Measurements from ENCODE around the gene ELN.
A peak's percentile ranks its signal among the peaks of the same experiment; 100 is the strongest.

Gene ELN

DNA sequence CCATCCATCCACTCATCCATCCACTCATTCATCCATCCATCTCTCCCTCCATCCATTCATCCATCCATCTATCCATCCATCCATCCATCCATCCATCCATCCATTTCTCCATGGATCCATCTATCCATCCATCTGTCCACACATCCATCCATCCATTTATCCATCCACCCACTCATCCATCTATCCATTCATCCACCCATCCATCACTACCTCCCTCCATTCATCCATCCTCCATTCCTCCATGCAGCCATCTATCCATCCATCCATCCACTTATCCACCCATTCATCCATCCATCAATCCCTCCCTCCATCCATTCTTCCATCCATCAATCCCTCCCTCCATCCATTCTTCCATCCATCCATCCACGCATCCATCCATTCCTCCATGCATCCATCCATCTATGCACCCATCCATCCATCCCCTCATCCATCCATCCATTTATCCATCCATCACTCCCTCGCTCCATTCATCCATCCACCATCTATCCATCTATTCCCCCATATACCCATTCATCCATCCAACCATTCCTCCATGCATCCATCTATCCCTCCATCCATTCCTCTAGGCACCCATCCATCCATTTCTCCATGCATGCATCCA lies 21.1 kb downstream of the ELN start:
- Histone ChIP-seq H3K27me3 (ENCODE audit: insufficient read depth, low read length, poor library complexity) (no peaks in the 10 kb centered on the region), H2BK5ac (ENCODE audit: low read length) (no peak overlapping the region), H2AK5ac (ENCODE audit: low read length) (no peak overlapping the region), H3K9ac (ENCODE audit: low read length) (no peak overlapping the region), H3K79me1 (ENCODE audit: low read length) (no peaks in the 10 kb centered on the region), H2BK15ac (replicated peaks; ENCODE audit: low read depth) (no peak overlapping the region), H4K8ac (ENCODE audit: low read depth, low read length) (no peak overlapping the region), H2BK120ac (ENCODE audit: low read depth, low read length) (no peak overlapping the region), H3K4me2 (ENCODE audit: low read length) (no peak overlapping the region), H3K4me1 (ENCODE audit: control insufficient read depth, low read depth, low read length) (no peaks in the 10 kb centered on the region), H3K79me2 (ENCODE audit: control insufficient read depth, insufficient read depth, low read length) (no peaks in the 10 kb centered on the region), H3K27ac (ENCODE audit: low read depth, low read length) (no peak overlapping the region), H3K56ac (ENCODE audit: low read length) (no peak overlapping the region), H3K36me3 (ENCODE audit: control insufficient read depth, insufficient read depth, low read length) (no peaks in the 10 kb centered on the region), H3K4ac (ENCODE audit: low read depth, low read length) (no peak overlapping the region), H3K18ac (ENCODE audit: low read length) (no peak overlapping the region), H3K4me3 (ENCODE audit: low read length) (no peak overlapping the region), H4K5ac (ENCODE audit: low read length) (no peak overlapping the region), H3K23ac (ENCODE audit: low read length) (no peak overlapping the region)
- no peak for DNase-seq
- 100% methylated on average over 2 of the region's 2 CpGs for WGBS (ENCODE audit: extremely low coverage, insufficient coverage, low lambda C conversion rate)

DNA sequence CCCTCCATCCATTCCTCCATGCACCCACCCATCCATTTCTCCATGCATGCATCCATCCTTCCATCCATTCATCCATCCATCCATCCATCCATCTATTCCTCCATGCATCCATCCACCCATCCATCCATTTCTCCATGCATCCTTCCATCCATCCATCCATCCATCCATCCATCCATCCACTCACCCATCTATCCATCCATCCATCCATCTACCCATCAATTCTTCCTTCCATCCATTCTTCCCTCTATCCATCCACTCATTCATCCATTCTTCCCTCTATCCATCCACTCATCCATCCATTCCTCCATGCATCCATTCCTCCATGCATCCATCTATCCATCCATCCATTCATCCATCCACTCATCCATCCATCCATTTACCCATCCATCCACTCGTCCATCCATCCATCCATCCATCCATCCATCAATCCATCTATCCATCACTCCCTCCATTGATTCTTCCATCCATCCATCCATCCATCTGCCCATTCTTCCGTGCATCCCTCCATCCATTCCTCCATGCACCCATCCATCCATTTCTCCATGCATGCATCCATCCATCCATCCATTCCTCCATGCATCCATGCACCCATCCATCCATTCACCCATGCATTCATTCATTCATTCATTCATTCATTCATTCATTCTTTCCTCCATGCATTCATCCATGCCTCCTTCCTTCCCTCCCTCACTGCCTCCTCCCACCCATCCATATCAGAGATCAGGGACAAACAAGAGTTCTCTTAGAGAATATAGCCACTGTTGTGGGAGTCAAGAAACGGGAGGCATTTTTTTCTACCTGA lies 22.2 kb downstream of the ELN start:
- Histone ChIP-seq H2BK5ac (ENCODE audit: low read length) (no peak overlapping the region), H3K18ac (ENCODE audit: low read length) (no peak overlapping the region), H2AK5ac (ENCODE audit: low read length) (no peak overlapping the region), H3K27me3 (ENCODE audit: insufficient read depth, low read length, poor library complexity) (no peaks in the 10 kb centered on the region), H3K23ac (ENCODE audit: low read length) (no peak overlapping the region), H4K8ac (ENCODE audit: low read depth, low read length) (no peak overlapping the region), H3K4me3 (ENCODE audit: low read length) (no peak overlapping the region), H3K56ac (ENCODE audit: low read length) (no peak overlapping the region), H3K79me2 (ENCODE audit: control insufficient read depth, insufficient read depth, low read length) (no peaks in the 10 kb centered on the region), H3K4me1 (ENCODE audit: control insufficient read depth, low read depth, low read length) (no peaks in the 10 kb centered on the region), H2BK120ac (ENCODE audit: low read depth, low read length) (no peak overlapping the region), H3K4ac (ENCODE audit: low read depth, low read length) (no peak overlapping the region), H3K4me2 (ENCODE audit: low read length) (no peak overlapping the region), H3K27ac (ENCODE audit: low read depth, low read length) (no peak overlapping the region), H4K5ac (ENCODE audit: low read length) (no peak overlapping the region), H3K36me3 (ENCODE audit: control insufficient read depth, insufficient read depth, low read length) (no peaks in the 10 kb centered on the region), H2BK15ac (replicated peaks; ENCODE audit: low read depth) (no peak overlapping the region), H3K9ac (ENCODE audit: low read length) (no peak overlapping the region), H3K79me1 (ENCODE audit: low read length) (no peaks in the 10 kb centered on the region)
- DNase-seq, result no peak
- WGBS (ENCODE audit: extremely low coverage, insufficient coverage, low lambda C conversion rate), result no CpG with 5 or more reads among the region's 3 CpGs

DNA sequence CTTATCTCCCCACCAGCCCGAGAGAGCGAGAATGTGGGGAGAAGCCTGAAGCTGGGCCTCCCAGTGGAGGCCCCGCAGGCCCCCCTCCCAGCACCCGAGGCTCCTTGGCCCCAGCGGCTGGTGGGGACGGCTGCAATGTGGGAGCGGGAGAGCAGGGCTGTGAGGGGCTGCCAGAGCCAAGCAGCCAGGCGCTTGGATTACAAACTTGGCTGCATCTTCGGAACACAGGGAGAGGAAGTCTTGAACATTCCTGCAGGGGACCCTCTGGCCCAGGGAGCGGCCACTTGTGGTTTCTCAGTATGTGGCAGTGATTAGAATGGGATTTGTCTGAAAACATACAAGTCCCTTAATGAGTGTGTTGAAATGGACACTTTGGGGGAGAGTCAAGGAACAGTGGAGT lies 23.2 kb downstream of the ELN start:
- Histone ChIP-seq H3K18ac (ENCODE audit: low read length) (no peak overlapping the region), H3K27ac (ENCODE audit: low read depth, low read length) (no peak overlapping the region), H3K56ac (ENCODE audit: low read length) (no peak overlapping the region), H3K23ac (ENCODE audit: low read length) (no peak overlapping the region), H2BK120ac (ENCODE audit: low read depth, low read length) (no peak overlapping the region), H4K8ac (ENCODE audit: low read depth, low read length) (no peak overlapping the region), H3K27me3 (ENCODE audit: insufficient read depth, low read length, poor library complexity) (no peaks in the 10 kb centered on the region), H3K4me2 (ENCODE audit: low read length) (no peak overlapping the region), H3K4ac (ENCODE audit: low read depth, low read length) (no peak overlapping the region), H3K4me3 (ENCODE audit: low read length) (no peak overlapping the region), H2AK5ac (ENCODE audit: low read length) (no peak overlapping the region), H3K4me1 (ENCODE audit: control insufficient read depth, low read depth, low read length) (no peaks in the 10 kb centered on the region), H2BK15ac (replicated peaks; ENCODE audit: low read depth) (no peak overlapping the region), H3K9ac (ENCODE audit: low read length) (no peak overlapping the region), H4K5ac (ENCODE audit: low read length) (no peak overlapping the region), H3K79me1 (ENCODE audit: low read length) (no peaks in the 10 kb centered on the region), H3K36me3 (ENCODE audit: control insufficient read depth, insufficient read depth, low read length) (no peaks in the 10 kb centered on the region), H2BK5ac (ENCODE audit: low read length) (no peak overlapping the region), H3K79me2 (ENCODE audit: control insufficient read depth, insufficient read depth, low read length) (no peaks in the 10 kb centered on the region)
- WGBS (ENCODE audit: extremely low coverage, insufficient coverage, low lambda C conversion rate), result no CpG with 5 or more reads among the region's 10 CpGs
- DNase-seq, result no peak

DNA sequence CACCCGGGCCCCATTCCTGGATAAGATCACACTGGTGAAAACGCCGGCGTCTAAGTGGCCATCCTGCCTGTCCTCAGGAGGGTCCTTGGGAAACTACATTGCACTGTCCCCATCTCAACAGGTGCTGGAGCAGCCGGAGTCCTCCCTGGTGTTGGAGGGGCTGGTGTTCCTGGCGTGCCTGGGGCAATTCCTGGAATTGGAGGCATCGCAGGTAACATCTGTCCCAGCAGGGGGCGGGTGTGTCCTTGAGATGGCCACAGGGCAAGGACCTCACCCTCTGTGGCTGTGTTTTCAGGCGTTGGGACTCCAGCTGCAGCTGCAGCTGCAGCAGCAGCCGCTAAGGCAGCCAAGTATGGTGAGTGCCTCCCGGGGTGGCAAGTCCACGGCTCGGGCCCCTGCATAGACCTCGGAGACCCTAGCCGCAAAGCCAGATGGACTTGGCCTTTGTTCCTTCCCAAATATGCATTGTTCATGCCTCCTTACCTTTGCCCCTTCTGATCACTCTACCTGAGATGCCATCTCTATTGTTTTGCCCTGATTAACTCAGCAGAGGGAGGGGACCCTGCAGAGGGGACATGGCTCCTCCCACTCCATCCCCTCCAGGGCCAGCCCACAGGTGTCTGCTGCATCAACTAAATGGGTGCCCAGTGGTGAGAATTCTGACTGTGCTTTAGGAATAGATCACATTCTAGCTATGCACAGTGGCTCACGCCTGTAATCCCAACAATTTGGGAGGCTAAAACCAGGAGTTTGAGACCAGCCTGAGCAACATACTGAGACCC lies 23.8 kb downstream of the ELN start:
- Histone ChIP-seq H3K79me2 (ENCODE audit: control insufficient read depth, insufficient read depth, low read length) (no peaks in the 10 kb centered on the region), H3K18ac (ENCODE audit: low read length) (no peak overlapping the region), H4K5ac (ENCODE audit: low read length) (no peak overlapping the region), H3K9ac (ENCODE audit: low read length) (no peak overlapping the region), H4K8ac (ENCODE audit: low read depth, low read length) (no peak overlapping the region), H2BK120ac (ENCODE audit: low read depth, low read length) (no peak overlapping the region), H2BK15ac (replicated peaks; ENCODE audit: low read depth) (no peak overlapping the region), H3K23ac (ENCODE audit: low read length) (no peak overlapping the region), H3K4me3 (ENCODE audit: low read length) (no peak overlapping the region), H3K79me1 (ENCODE audit: low read length) (no peaks in the 10 kb centered on the region), H3K56ac (ENCODE audit: low read length) (no peak overlapping the region), H3K4ac (ENCODE audit: low read depth, low read length) (no peak overlapping the region), H3K4me1 (ENCODE audit: control insufficient read depth, low read depth, low read length) (no peaks in the 10 kb centered on the region), H2BK5ac (ENCODE audit: low read length) (no peak overlapping the region), H3K27me3 (ENCODE audit: insufficient read depth, low read length, poor library complexity) (no peaks in the 10 kb centered on the region), H3K4me2 (ENCODE audit: low read length) (no peak overlapping the region), H3K36me3 (ENCODE audit: control insufficient read depth, insufficient read depth, low read length) (no peaks in the 10 kb centered on the region), H3K27ac (ENCODE audit: low read depth, low read length) (no peak overlapping the region), H2AK5ac (ENCODE audit: low read length) (no peak overlapping the region)
- DNase-seq, result peak; percentile 76
- WGBS (ENCODE audit: extremely low coverage, insufficient coverage, low lambda C conversion rate), result no CpG with 5 or more reads among the region's 16 CpGs

DNA sequence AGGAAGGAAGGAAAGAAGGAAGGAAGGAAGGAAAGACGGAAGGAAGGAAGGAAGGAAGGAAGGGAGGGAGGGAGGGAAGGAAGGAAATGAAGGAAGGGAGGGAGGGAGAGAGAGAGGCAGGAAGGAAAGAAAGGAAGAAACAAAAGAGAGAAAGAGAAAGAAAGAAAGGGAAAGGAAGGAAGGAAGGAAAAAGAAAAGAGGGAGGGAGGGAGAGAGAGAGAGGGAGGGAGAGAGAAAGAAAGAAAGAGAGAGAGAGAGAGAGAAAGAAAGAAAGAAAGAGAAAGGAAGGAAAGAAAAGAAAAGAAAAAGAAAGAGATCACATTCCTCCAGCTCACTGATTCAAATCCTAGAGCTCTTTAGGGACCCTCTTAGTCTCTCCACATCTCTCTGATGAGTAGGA lies 24.7 kb downstream of the ELN start:
- H2BK15ac ChIP-seq (replicated peaks; ENCODE audit: low read depth), result no peak overlapping the region
- H3K27me3 ChIP-seq (ENCODE audit: insufficient read depth, low read length, poor library complexity), result no peaks in the 10 kb centered on the region
- H4K5ac ChIP-seq (ENCODE audit: low read length), result no peak overlapping the region
- H3K27ac ChIP-seq (ENCODE audit: low read depth, low read length), result no peak overlapping the region
- H2BK5ac ChIP-seq (ENCODE audit: low read length), result no peak overlapping the region
- no peak overlapping the region for H3K4me3 ChIP-seq (ENCODE audit: low read length)
- no peaks in the 10 kb centered on the region for H3K79me2 ChIP-seq (ENCODE audit: control insufficient read depth, insufficient read depth, low read length)
- no peak overlapping the region for H3K4me2 ChIP-seq (ENCODE audit: low read length)
- H3K56ac ChIP-seq (ENCODE audit: low read length), result no peak overlapping the region
- no peak overlapping the region for H3K23ac ChIP-seq (ENCODE audit: low read length)
- DNase-seq, result no peak
- H2BK120ac ChIP-seq (ENCODE audit: low read depth, low read length), result no peak overlapping the region
- H3K79me1 ChIP-seq (ENCODE audit: low read length), result no peaks in the 10 kb centered on the region
- H3K4ac ChIP-seq (ENCODE audit: low read depth, low read length), result no peak overlapping the region
- no peak overlapping the region for H2AK5ac ChIP-seq (ENCODE audit: low read length)
- H3K9ac ChIP-seq (ENCODE audit: low read length), result no peak overlapping the region
- H3K36me3 ChIP-seq (ENCODE audit: control insufficient read depth, insufficient read depth, low read length), result no peaks in the 10 kb centered on the region
- no peak overlapping the region for H3K18ac ChIP-seq (ENCODE audit: low read length)
- H3K4me1 ChIP-seq (ENCODE audit: control insufficient read depth, low read depth, low read length), result no peaks in the 10 kb centered on the region
- no peak overlapping the region for H4K8ac ChIP-seq (ENCODE audit: low read depth, low read length)
- WGBS (ENCODE audit: extremely low coverage, insufficient coverage, low lambda C conversion rate), result no CpG with 5 or more reads among the region's 1 CpG

Measured in mesendoderm (in vitro differentiated cells).